Muscle layer of colon (tissue), 2 donors: ENCODE results near the gene PDCD5.
"Not testable (repeated sequence)": the region's sequence is repeated elsewhere in the genome, so short reads cannot be mapped to it uniquely, and the experiment has no call there.

ENCODE experiments used
- H3K27ac ChIP-seq: one replicate; pipeline ENCODE4 v1.7.0; 2013; ENCODE audit warnings: low read depth, mild to moderate bottlenecking, low read length, moderate library complexity
- H3K27me3 ChIP-seq, 2 donors: one replicate each; pipeline ENCODE4 v1.7.0; 2013; ENCODE audit warnings: low read length in 2 of 2, mild to moderate bottlenecking in 2 of 2; ENCODE audit not compliant: insufficient read depth in 2 of 2, control insufficient read depth in 1 of 2
- H3K36me3 ChIP-seq: one replicate; pipeline ENCODE4 v1.7.0; 2013; ENCODE audit warnings: mild to moderate bottlenecking, low read length; ENCODE audit not compliant: insufficient read depth
- H3K4me1 ChIP-seq: one replicate; pipeline ENCODE4 v1.7.0; 2013; ENCODE audit warnings: mild to moderate bottlenecking, low read length; ENCODE audit not compliant: insufficient read depth
- H3K4me3 ChIP-seq, 2 donors: one replicate each; pipeline ENCODE4 v1.7.0; 2013; ENCODE audit warnings: low read length in 2 of 2, low read depth in 1 of 2, mild to moderate bottlenecking in 1 of 2, moderate library complexity in 1 of 2
- H3K9ac ChIP-seq: one replicate; pipeline ENCODE4 v1.7.0; 2013; ENCODE audit warnings: low read length
- H3K9me3 ChIP-seq: one replicate; pipeline ENCODE4 v1.7.0; 2013; ENCODE audit warnings: mild to moderate bottlenecking, low read length
- donor health status: abdominal sarcoma.
- donor health status: Adenocarcinoma of cecum.

PDCD5 gene

GRCh38 chr19:32587747-32588504 is 6.9 kb downstream of the PDCD5 start:
- not testable (repeated sequence) for H3K4me1 ChIP-seq, H3K27me3 ChIP-seq, H3K9ac ChIP-seq, H3K4me3 ChIP-seq, H3K27ac ChIP-seq, H3K9me3 ChIP-seq
- peaks cover 13% of the 10 kb centered on the region for H3K36me3 ChIP-seq

GRCh38 chr19:32594021-32594420 is 13.0 kb downstream of the PDCD5 start:
- no peaks in the 10 kb centered on the region for H3K4me1 ChIP-seq
- no peaks in the 10 kb centered on the region for H3K27me3 ChIP-seq
- no peak overlapping the region for H3K27ac ChIP-seq
- H3K36me3 ChIP-seq, result peaks cover 55% of the 10 kb centered on the region
- no peak overlapping the region for H3K4me3 ChIP-seq
- no peak overlapping the region for H3K9ac ChIP-seq
- no peaks in the 10 kb centered on the region for H3K9me3 ChIP-seq

GRCh38 chr19:32595491-32595890 is 14.5 kb downstream of the PDCD5 start:
- no peak overlapping the region for H3K4me3 ChIP-seq
- H3K36me3 ChIP-seq, result peaks cover 60% of the 10 kb centered on the region
- no peak overlapping the region for H3K27ac ChIP-seq

GRCh38 chr19:32598022-32598421 is 17.0 kb downstream of the PDCD5 start:
- Histone ChIP-seq H3K4me1 (no peaks in the 10 kb centered on the region), H3K9ac (no peak overlapping the region), H3K4me3 (no peak overlapping the region), H3K27me3 (no peaks in the 10 kb centered on the region), H3K36me3 (peaks cover 77% of the 10 kb centered on the region), H3K27ac (no peak overlapping the region), H3K9me3 (no peaks in the 10 kb centered on the region)

More at GRCh38 chr19:32595491-32595890, 14.5 kb downstream of the PDCD5 start:
- Histone ChIP-seq H3K27me3 (no peaks in the 10 kb centered on the region), H3K9ac (no peak overlapping the region), H3K4me1 (no peaks in the 10 kb centered on the region), H3K9me3 (no peaks in the 10 kb centered on the region)

GRCh38 chr19:32599258-32599657 is 18.3 kb downstream of the PDCD5 start:
- Histone ChIP-seq H3K9ac (no peak overlapping the region), H3K27me3 (no peaks in the 10 kb centered on the region), H3K36me3 (peaks cover 81% of the 10 kb centered on the region), H3K9me3 (no peaks in the 10 kb centered on the region), H3K27ac (no peak overlapping the region), H3K4me1 (no peaks in the 10 kb centered on the region), H3K4me3 (no peak overlapping the region)

GRCh38 chr19:32599736-32600157 is 18.8 kb downstream of the PDCD5 start:
- H3K4me1 ChIP-seq, result no peaks in the 10 kb centered on the region
- no peak overlapping the region for H3K4me3 ChIP-seq
- no peak overlapping the region for H3K27ac ChIP-seq
- peaks cover 79% of the 10 kb centered on the region for H3K36me3 ChIP-seq
- no peaks in the 10 kb centered on the region for H3K27me3 ChIP-seq
- no peak overlapping the region for H3K9ac ChIP-seq
- no peaks in the 10 kb centered on the region for H3K9me3 ChIP-seq

- no peaks in the 10 kb centered on the region for H3K4me1 ChIP-seq
- H3K27ac ChIP-seq, result no peak overlapping the region
- H3K36me3 ChIP-seq, result peaks cover 56% of the 10 kb centered on the region
- no peak overlapping the region for H3K9ac ChIP-seq
- no peak overlapping the region for H3K4me3 ChIP-seq
- H3K27me3 ChIP-seq, result no peaks in the 10 kb centered on the region
- H3K9me3 ChIP-seq, result no peaks in the 10 kb centered on the region
Observed at GRCh38 chr19:32603961-32604360, 23.0 kb downstream of the PDCD5 start.

GRCh38 chr19:32605544-32605943 is 24.6 kb downstream of the PDCD5 start:
- no peak overlapping the region for H3K9ac ChIP-seq
- no peaks in the 10 kb centered on the region for H3K4me1 ChIP-seq
- no peak overlapping the region for H3K27ac ChIP-seq
- H3K9me3 ChIP-seq, result no peaks in the 10 kb centered on the region
- no peaks in the 10 kb centered on the region for H3K27me3 ChIP-seq
- no peak overlapping the region for H3K4me3 ChIP-seq
- peaks cover 55% of the 10 kb centered on the region for H3K36me3 ChIP-seq

GRCh38 chr19:32606289-32606688 is 25.3 kb downstream of the PDCD5 start:
- no peaks in the 10 kb centered on the region for H3K9me3 ChIP-seq
- H3K4me1 ChIP-seq, result no peaks in the 10 kb centered on the region
- H3K27ac ChIP-seq, result no peak overlapping the region
- no peak overlapping the region for H3K9ac ChIP-seq
- H3K4me3 ChIP-seq, result no peak overlapping the region
- H3K27me3 ChIP-seq, result no peaks in the 10 kb centered on the region
- peaks cover 53% of the 10 kb centered on the region for H3K36me3 ChIP-seq

- Histone ChIP-seq H3K36me3 (peaks cover 47% of the 10 kb centered on the region), H3K4me1 (no peaks in the 10 kb centered on the region), H3K27me3 (no peaks in the 10 kb centered on the region), H3K27ac (no peak overlapping the region), H3K4me3 (no peak overlapping the region), H3K9me3 (no peaks in the 10 kb centered on the region), H3K9ac (no peak overlapping the region)
Observed at GRCh38 chr19:32607479-32607878, 26.5 kb downstream of the PDCD5 start.

GRCh38 chr19:32611161-32611560 is 30.2 kb downstream of the PDCD5 start:
- Histone ChIP-seq H3K4me1 (no peaks in the 10 kb centered on the region), H3K4me3 (no peak overlapping the region), H3K27ac (no peak overlapping the region), H3K9me3 (no peaks in the 10 kb centered on the region), H3K36me3 (peaks cover 51% of the 10 kb centered on the region), H3K27me3 (no peaks in the 10 kb centered on the region), H3K9ac (no peak overlapping the region)

- Histone ChIP-seq H3K4me1 (no peaks in the 10 kb centered on the region), H3K36me3 (peaks cover 51% of the 10 kb centered on the region), H3K9me3 (no peaks in the 10 kb centered on the region), H3K27me3 (no peaks in the 10 kb centered on the region), H3K9ac (no peak overlapping the region), H3K27ac (no peak overlapping the region), H3K4me3 (no peak overlapping the region)
Observed at GRCh38 chr19:32613008-32613407, 32.0 kb downstream of the PDCD5 start.
